HG03103 (cell line): ENCODE results near the gene DAO.
"Not testable (repeated sequence)": the region's sequence is repeated elsewhere in the genome, so short reads cannot be mapped to it uniquely, and the experiment has no call there.

Experiments
- ATAC-seq: cut with Tn5 transposase; IDR thresholded peaks from one replicate; pipeline ENCODE4 v1.9.1; 2021; ENCODE audit warnings: low read depth; ENCODE audit not compliant: unreplicated experiment

Gene DAO

DNA sequence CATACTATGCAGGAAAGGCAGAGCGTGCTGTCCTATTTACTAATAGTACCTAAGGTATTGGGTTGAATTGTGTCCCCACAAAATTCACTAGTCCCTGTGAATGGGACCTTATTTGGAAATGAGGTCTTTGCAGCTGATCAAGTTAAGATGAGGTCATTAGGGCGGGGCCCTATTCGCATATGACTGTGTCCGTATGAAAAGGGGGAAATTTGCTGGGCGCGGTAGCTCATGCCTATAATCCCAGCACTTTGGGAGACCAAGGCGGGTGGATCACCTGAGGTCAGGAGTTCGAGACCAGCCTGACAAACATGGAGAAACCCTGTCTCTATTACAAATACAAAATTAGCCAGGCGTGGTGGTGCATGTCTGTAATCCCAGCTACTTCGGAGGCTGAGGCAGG lies 13.8 kb upstream of the DAO start:
- ATAC-seq = not testable (repeated sequence)

DNA sequence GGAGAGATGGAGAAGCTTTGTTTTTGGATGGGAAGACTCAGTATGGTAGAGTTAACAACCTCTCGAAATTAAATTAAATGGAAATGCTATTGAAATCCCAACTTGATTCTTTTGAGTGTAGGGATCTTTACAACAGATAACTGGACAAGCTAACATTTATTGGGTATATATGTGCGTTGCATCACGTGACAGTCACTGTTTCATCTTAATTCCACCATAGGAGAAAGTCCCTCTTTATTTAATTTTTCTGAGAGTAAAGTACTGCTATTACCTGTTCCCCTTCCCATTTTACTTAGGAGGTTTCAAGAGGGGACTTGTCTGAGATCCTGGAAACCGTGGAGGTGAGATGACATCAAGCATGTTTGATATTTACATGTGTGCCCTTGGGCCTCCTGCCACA lies 11.1 kb upstream of the DAO start:
- ATAC-seq = no peak

DNA sequence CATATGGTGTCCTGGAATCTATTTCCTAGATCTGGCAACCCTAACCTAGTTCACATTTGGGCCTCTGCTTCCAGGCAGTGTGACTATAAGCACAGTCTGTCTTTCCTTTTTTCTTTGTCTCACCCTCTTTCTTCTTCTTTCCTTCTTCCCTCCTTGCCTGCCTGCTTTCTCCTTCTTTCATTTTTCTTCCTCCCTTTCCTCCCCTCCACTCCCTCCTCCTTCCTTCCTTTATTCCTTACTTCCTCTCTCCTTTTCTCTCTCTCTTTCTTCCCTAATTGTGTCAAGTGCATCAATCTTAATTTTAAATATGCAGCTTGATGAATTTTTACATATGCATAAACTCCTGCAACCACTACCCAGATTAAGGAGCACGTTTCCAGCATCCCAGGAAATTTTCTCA lies 4.6 kb upstream of the DAO start:
- ATAC-seq = no peak

DNA sequence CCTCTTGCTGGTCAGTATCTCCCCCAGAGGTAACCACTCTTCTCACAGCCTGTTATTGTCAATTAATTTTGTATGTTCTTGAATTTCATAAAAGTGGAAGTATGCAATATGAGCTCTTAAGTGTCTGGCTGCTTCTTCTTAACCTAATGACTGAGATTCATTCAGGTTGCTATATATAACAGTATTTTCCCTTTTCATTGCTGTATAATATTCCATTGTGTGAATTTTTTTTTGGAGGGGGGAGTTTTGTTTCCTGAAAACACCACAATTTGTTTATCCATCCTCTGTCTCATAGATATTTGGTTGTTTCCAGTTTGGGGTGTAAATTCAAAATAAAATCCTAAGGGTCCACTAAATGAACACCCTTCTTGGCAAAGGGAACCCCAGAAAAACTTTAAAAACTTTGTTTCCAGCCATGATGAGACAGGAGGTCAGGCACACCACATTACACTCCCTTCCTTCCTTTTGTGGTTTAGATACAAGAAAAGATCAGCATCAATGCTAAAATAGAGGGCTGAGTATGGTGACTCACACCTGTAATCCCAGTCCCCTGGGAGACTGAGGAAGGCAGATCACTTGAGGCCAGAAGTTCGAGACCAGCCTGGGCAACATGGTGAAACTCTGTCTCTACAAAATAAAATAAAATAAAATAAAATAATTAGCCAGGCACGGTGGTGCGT lies 4.1 kb upstream of the DAO start:
- ATAC-seq = no peak

DNA sequence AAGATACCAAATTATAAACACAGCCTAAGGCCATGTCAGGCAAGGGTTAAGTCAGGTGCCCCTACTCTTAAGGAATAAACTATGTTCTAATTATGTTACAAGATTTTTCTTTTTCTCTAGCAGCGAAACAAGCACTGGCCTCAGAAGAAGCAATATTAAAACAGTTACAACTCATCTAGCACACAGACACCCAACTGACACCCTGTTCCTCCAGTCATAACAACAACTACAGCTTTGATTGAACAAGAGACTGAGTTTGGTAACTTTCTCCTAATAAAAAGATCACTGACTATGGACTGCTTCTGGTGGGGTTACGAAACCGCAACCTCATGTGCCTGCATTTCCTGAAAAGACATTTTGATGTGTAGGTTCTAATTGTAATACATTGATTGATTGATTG lies 3.3 kb upstream of the DAO start:
- ATAC-seq = no peak

DNA sequence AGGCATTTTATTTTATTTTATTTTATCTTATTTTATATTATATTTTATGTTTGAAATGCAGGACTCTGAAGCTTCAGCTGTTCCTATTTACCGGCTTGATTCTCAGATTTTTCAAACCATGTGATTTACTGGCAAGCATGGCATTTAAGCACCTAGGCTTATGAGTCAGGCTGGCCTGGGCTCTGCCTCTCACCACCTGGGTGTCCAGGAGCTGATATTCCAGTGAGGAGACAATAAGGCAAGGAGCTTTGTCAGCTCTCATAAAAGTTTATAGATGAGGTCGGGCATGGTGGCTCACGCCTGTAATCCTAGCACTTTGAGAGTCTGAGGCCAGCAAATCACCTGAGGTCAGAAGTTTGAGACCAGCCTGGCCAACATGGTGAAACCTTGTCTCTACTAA lies 2.1 kb downstream of the DAO start:
- no peak for ATAC-seq

DNA sequence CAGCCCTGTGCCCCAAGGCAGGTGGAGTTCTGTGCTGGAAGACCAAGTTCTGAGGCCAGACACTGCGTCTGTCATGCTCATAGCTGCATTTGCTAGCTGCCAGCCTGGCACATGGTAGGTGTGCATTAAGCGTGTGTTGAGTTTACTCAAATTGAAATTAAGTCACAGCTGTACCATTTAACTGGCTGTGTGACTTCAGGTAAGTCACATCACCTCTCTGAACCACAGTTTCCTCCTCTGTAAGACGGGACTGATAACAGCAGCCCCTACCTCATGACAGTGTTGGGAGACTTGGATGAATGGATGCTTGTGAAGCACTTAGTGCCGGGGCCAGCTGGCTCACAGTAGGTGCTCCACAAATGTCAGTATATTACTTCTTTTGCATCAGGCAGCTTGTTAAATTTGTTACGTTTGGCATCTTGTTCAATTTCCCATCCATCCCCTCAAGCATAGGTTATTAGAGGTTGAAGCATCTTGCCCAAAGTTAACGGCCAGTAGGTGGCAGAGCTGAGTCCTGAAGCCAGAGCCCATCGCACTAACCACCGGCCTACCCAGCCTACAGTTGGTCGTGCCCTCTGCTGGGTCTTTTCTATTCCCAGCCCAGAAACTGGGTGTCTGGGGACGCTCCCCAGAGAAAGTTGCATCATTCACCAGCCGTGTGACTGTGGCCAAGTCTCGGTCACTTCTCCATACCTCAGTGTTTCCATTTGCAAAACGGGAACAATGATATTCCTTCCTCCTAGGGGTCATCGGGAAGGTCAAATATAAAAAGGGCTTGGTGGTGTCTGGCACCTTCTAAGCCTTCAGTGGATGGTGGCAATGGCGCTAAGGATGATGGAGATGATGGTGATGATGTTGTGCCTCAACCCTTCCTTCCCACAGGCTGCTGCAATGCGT lies 4.5 kb downstream of the DAO start:
- no peak for ATAC-seq

DNA sequence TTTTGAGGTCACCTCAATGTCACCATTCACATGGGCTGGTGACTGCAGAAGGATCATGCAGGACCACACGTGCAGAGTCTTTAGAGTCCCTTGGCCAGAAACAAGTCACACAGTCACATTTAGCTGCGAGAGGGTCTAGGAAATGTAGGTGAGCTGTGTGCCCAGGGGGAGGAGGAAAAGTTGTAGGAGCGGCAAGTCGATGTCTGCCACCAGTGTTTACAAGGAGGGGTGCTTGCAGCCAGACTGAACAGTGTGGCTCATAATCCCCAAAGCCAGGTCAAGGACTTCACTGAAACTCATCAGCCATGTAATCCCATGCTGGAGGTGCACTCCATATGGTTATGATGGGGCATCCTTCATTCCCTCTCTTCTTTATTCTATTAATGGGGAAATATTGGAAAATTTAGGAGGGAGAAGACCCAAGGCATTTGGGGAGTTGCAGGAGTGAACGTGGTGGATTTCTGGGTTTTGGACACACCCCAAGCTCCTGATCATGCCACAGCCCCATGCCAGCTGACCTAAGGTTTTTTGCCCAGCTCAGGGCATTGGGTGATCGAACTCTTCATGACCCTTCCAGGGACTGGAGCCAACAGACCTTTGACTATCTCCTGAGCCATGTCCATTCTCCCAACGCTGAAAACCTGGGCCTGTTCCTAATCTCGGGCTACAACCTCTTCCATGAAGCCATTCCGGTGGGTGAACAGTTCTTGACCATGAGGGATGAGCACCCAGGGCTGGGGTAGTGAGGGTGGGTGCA lies 7.2 kb downstream of the DAO start:
- ATAC-seq = no peak

DNA sequence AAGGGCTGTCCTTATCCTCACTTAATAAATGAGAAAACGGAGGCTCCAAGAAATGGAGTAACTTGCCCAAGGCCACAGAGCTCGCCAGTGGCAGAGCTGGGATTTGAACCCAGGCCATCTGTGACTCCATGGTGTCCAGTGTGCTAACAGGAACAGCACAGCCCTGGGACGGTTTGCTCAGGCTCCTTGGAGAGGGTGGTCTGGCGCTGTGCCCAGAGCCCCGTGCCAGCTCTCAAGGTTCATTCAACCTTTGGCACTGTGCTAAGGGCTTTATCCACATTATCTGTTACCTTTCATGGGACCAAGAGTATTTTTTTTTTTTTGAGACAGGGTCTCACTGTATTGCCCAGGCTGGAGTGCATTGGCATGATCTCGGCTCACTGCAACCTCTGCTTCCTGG lies 8.1 kb downstream of the DAO start:
- ATAC-seq = no peak

DNA sequence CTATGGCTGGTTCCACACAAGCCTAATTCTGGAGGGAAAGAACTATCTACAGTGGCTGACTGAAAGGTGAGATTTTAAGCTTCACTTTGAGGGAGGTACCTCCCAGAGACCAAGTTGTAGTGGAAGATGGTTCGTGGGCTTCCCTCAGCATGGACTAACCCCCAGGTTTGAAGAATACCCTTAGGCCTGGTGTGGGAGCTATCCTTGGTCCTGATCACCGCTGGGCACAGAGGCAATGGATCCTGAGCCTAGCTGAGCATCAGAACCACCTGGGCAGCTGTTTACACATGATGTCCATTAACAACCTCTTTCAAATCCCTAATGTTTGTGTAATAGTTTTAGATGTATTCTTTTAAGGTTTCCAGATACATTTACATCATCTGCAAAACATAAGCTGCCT lies 10.3 kb downstream of the DAO start:
- no peak for ATAC-seq

DNA sequence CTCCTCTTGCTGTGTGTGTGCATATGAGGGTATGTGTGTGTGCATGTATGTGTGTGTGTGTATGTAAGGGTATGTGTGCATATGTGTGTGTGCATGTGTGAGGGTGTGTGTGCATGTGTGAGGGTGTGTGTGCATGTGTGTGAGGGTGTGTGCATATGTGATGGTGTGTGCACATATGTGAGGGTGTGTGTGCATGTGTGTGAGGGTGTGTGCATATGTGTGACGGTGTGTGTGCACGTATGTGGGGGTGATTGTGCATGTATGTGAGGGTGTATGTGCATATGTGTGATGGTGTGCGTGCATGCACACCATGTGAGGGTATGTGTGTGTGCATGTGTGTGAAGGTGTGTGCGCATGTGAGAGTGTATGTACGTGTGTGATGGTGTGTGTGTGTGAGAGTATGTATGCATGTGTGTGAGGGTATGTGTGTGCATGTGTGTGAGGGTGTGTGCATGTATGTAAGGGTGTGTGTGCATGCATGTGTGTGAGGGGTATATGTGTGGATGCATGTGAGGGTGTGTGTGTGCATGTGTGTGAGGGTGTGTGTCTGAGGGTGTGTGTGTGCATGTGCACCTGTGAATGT lies 15.4 kb downstream of the DAO start:
- ATAC-seq = no peak

DNA sequence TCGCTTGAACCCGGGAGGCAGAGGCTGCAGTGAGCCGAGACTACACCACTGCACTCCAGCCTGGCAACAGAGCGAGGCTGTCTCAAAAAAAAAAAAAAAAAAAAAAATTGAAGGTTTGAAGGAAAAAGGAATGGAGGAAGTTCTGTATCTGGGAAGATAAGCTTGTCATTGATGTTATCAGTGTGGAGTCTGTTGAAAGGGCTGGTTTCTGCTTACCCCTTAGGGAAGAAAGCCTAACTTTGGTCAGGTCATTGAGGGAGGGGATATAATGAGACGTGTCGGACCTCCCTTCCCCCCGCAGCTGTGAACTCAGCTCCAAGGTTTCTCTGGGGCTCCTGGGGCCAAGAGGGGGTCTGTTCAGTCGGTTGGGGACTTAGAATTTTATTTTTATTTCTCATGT lies 16.4 kb downstream of the DAO start:
- ATAC-seq = no peak

DNA sequence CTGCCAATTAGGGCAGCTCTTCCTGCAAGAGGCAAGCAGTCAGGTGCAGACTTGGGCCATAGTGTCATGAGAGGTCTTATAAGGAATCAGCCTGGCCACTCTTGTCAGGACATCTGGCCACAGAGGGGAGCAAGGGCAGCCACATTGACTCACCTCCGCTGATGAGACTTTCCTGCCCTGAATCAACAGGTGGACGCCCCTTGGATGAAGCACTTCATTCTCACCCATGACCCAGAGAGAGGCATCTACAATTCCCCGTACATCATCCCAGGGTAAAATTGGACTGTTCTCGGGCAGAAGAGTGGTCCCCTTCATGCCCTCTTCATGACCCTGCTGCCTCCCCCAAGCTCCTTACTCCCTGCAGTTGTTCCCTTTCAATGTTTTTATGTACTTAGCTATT lies 16.9 kb downstream of the DAO start:
- ATAC-seq = no peak

DNA sequence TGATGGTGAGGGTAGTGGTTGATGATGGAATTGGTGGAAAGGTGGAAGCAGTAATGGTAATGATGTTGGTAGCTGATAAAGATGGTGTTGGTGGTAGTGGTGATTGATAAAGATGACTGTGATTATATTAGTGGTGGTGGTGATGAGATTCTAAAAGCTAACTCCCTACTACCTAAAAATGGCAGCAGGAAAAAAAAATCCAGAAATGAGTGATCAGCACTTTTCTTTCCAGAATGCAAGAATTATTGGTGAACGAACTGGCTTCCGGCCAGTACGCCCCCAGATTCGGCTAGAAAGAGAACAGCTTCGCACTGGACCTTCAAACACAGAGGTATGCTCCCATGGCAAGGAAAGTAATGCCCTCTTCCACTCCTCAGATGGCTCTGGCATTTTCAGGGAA lies 19.3 kb downstream of the DAO start:
- ATAC-seq = no peak

DNA sequence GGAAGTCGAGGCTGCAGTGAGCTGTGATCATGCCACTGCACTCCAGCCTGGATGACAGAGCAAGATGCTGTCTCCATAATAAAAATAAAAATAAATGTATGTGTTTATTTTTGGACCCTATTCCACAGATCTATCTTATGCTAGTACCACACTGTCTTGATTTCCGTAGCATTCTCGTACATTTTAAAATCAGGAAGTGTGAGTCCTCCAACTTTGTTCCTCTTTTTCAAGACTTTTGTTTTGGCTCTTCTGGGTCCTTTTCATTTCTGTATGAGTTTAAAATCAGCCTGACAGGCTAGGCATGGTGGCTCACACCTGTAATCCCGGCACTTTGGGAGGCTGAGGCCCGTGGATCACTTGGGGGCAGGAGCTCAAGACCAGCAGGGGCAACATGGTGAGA lies 25.8 kb downstream of the DAO start:
- ATAC-seq = no peak

DNA sequence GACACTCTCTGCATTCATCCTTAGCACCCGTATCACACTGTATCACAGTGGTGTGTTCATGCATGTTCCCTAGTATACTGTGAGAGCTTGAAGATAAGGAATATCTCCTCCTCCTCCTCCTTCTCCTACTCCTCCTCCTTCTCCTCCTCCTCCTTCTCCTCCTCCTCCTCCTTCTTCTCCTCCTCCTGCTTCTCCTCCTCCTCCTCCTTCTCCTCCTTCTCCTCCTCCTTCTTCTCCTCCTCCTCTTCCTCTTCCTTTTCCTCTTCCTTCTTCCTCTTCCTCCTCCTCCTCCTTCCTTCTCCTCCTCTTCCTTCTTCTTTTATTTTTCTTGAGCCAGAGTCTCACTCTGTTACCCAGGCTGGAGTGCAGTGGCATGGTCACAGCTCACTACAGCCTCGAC lies 27.1 kb downstream of the DAO start:
- ATAC-seq = no peak

DNA sequence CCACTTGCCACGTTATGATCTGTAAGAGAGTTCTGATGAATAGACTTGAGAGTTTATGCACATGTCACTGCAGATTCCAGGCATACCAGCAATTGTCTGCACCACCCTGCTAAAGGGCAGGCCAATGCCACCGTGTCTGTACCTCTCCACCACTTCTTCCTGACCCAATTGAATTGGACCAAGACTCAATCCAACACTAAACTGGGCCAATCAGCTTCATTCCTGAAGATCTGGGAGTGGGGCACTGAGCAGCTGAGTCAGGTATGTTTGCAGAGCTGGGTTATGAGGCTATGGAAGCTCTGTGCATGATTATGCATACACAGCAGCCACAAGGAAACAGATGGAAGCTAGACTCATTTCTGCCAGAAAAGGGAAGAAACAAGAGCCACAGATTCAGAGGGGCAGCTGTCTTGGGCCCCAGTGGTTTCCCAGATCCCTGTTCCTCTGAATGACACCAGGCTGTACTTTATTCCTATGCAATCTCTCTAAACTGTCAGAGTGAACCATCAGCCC lies 28.0 kb downstream of the DAO start:
- ATAC-seq = no peak

DNA sequence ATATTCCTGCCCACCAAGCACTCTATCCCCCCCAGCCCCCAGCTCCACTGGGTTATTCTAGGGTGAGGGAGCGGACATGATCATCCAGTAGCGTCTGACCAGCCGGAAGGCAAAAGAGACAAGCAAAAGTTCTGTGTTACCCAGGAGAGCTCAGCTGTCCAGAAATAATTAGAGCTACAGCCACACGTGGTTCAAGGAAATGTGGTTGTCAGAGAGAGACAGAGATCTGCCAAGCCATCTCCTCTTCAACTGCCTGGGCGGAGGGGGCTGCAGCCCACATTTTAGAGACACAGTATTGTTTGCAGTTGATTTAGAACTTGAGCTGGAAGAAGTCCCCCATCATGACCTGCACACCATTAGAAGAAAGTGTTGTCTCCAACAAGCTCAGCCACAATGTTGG lies 30.4 kb downstream of the DAO start:
- ATAC-seq = no peak

DNA sequence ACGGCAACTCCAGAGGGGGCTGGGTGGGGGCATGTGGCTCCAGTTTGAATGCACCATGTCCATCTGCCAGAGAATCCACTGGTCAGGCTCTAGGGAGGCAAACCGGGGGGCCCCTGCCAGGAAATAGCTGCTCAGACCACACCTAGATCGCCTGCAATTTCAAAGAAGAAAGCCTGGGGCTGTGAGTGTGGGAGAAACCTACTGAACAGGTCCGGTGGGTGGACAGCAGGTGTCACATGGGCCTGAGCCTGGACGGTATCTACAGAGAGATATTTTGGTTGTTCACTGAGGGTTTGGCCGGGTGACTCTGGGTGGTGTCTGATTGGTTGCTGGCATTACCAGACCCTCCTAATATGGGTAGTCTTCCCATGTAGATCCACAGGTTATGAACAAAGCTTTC lies 32.0 kb downstream of the DAO start:
- ATAC-seq = no peak

DNA sequence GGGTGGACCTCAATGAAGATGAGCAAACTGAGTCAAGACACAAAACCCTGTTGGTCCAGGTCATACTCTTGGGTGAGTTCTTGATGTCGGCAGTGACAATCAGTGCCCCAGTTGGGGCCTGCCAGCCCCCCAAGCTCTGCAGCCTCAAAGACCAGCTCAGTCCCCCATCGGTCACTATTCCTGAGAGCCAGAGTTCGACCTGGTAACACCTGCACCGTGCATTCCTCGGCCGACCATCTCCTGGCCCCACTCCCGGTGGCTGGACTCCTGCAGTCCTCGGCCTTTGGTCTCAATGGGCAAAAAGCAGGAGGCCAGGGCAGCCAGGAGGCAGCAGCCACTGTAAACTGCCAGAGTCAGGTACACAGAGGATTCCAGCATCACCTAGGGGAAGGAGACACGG lies 32.5 kb downstream of the DAO start:
- no peak for ATAC-seq

DNA sequence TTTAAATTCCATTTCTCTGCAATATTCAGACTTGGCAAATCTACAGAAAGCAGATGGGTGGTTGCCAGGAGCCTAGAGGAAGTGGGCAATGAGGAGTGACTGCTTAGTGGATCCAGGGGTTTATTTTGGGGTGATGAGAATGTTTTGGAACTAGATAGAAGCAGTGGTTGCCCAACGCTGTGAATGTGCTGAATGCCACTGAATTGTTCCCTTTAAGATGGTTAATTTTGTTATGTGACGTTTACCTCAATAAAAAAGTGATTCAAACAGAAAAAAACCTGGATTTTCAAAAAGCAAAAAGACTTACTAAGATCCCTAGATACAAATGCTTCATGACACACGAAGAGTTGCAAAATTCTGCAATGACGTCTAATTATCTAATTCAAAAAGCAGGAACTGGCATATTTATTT lies 34.2 kb downstream of the DAO start:
- no peak for ATAC-seq
